GM23338 (cell line): ENCODE measurements around the gene KIF2A. TPM values are rescaled to one million over a fixed set of nuclear protein-coding genes. Genes with fewer than 3 reads are reported as not detected.

Experiments used
- ATAC-seq: fragments of 200-7000 bp; cut with Tn5 transposase; 3 replicates; pipeline ENCODE4 v1.9.1; 2020
- DNase-seq: peaks from one replicate; pipeline ENCODE4 v3.0.0-alpha.2; 2015; ENCODE audit warnings: low spot score
- H2AFZ ChIP-seq: fragments of 200-600 bp; sonication (generic); 2 replicates; pipeline ENCODE4 v1.8.0; 2016; ENCODE audit warnings: antibody characterized with exemption, mild to moderate bottlenecking, moderate library complexity
- H3F3A ChIP-seq: fragments of 200-600 bp; sonication (generic); replicated peaks from 2 replicates; pipeline ENCODE4 v1.8.0; 2017; ENCODE audit warnings: antibody characterized with exemption, mixed run types, low read depth
- H3K27ac ChIP-seq: fragments of 200-600 bp; sonication (generic); 2 replicates; pipeline ENCODE4 v1.6.1; 2016; ENCODE audit warnings: low read depth
- H3K27me3 ChIP-seq: fragments of 200-600 bp; sonication (generic); 2 replicates; pipeline ENCODE4 v1.8.0; 2016; ENCODE audit warnings: mild to moderate bottlenecking, mixed run types, moderate library complexity; ENCODE audit not compliant: insufficient read depth
- H3K36me3 ChIP-seq: fragments of 200-600 bp; sonication (generic); 2 replicates; pipeline ENCODE4 v1.8.0; 2016; ENCODE audit warnings: mild to moderate bottlenecking; ENCODE audit not compliant: insufficient read depth
- H3K4me1 ChIP-seq: fragments of 200-600 bp; sonication (generic); 2 replicates; pipeline ENCODE4 v1.8.0; 2016; ENCODE audit warnings: mild to moderate bottlenecking, moderate library complexity; ENCODE audit not compliant: insufficient read depth
- H3K4me2 ChIP-seq: fragments of 200-600 bp; sonication (generic); 2 replicates; pipeline ENCODE4 v1.7.1; 2017; ENCODE audit warnings: mixed run types
- H3K4me3 ChIP-seq: fragments of 200-600 bp; sonication (generic); 2 replicates; pipeline ENCODE4 v1.6.1; 2016; ENCODE audit warnings: mixed run types
- H3K79me2 ChIP-seq: fragments of 200-600 bp; sonication (generic); replicated peaks from 2 replicates; pipeline ENCODE4 v1.8.0; 2017; ENCODE audit warnings: mild to moderate bottlenecking; ENCODE audit not compliant: insufficient read depth
- H3K9me2 ChIP-seq: fragments of 200-600 bp; sonication (generic); 2 replicates; pipeline ENCODE4 v1.8.0; 2017; ENCODE audit not compliant: insufficient read depth
- H4K20me1 ChIP-seq: fragments of 200-600 bp; sonication (generic); replicated peaks from 2 replicates; pipeline ENCODE4 v1.8.0; 2017; ENCODE audit warnings: mild to moderate bottlenecking; ENCODE audit not compliant: insufficient read depth
- H3K27ac Mint-ChIP-seq: 2 replicates; pipeline ENCODE4 v1.8.0; 2020; ENCODE audit warnings: inconsistent platforms, mild to moderate bottlenecking, moderate library complexity, mixed read lengths
- H3K27me3 Mint-ChIP-seq: 3 replicates; pipeline ENCODE4 v1.8.0; 2022; ENCODE audit warnings: low read depth, mild to moderate bottlenecking, moderate library complexity, mixed read lengths, inconsistent platforms; ENCODE audit not compliant: insufficient read depth, poor library complexity
- H3K36me3 Mint-ChIP-seq: 3 replicates; pipeline ENCODE4 v1.8.0; 2021; ENCODE audit warnings: low read depth, mild to moderate bottlenecking, inconsistent platforms, moderate library complexity, mixed read lengths
- H3K4me1 Mint-ChIP-seq: 3 replicates; pipeline ENCODE4 v1.8.0; 2020; ENCODE audit warnings: mild to moderate bottlenecking, inconsistent platforms, mixed read lengths
- H3K4me3 Mint-ChIP-seq: 3 replicates; pipeline ENCODE4 v1.8.0; 2021; ENCODE audit warnings: moderate library complexity, mild to moderate bottlenecking, inconsistent platforms, mixed read lengths
- H3K9me3 Mint-ChIP-seq: 3 replicates; pipeline ENCODE4 v1.8.0; 2020; ENCODE audit warnings: moderate library complexity, mild to moderate bottlenecking, inconsistent platforms, mixed read lengths
- CREB1 ChIP-seq: fragments of 250-450 bp; sonication (Bioruptor Pico); IDR thresholded peaks from 2 replicates; pipeline ENCODE4 v1.5.0; 2020; ENCODE audit warnings: low read depth, mild to moderate bottlenecking, moderate library complexity
- ETS1 ChIP-seq: IDR thresholded peaks from 2 replicates; pipeline ENCODE4 v1.6.1; 2016; ENCODE audit warnings: antibody characterized with exemption
- EZH2 ChIP-seq: fragments of 200-600 bp; sonication (generic); IDR thresholded peaks from one replicate; pipeline ENCODE4 v1.8.0; 2017; ENCODE audit warnings: antibody characterized with exemption, mild to moderate bottlenecking, low read depth; ENCODE audit not compliant: unreplicated experiment
- EZH2phosphoT487 ChIP-seq: fragments of 200-600 bp; sonication (generic); IDR thresholded peaks from one replicate; pipeline ENCODE4 v1.8.1; 2018; ENCODE audit warnings: antibody characterized with exemption; ENCODE audit not compliant: unreplicated experiment
- JUNB ChIP-seq: IDR thresholded peaks from one replicate; pipeline ENCODE4 v1.6.1; 2016; ENCODE audit warnings: antibody characterized with exemption; ENCODE audit not compliant: unreplicated experiment
- NANOG ChIP-seq: IDR thresholded peaks from 2 replicates; pipeline ENCODE4 v1.6.1; 2016; ENCODE audit warnings: antibody characterized with exemption, borderline replicate concordance
- POLR2AphosphoS5 ChIP-seq: IDR thresholded peaks from 2 replicates; pipeline ENCODE4 v1.6.1; 2016; ENCODE audit warnings: antibody characterized with exemption, low read depth
- REST ChIP-seq: IDR thresholded peaks from one replicate; pipeline ENCODE4 v1.6.1; 2018; ENCODE audit warnings: antibody characterized with exemption; ENCODE audit not compliant: unreplicated experiment
- STAT1 ChIP-seq: IDR thresholded peaks from one replicate; pipeline ENCODE4 v1.6.1; 2016; ENCODE audit warnings: antibody characterized with exemption; ENCODE audit not compliant: unreplicated experiment
- ZNF114 ChIP-seq: fragments of 250-450 bp; sonication (Bioruptor Pico); IDR thresholded peaks from 2 replicates; pipeline ENCODE4 v1.5.0; 2020; ENCODE audit warnings: mild to moderate bottlenecking, moderate library complexity
- ZNF462 ChIP-seq: fragments of 250-450 bp; sonication (Bioruptor Pico); IDR thresholded peaks from 2 replicates; pipeline ENCODE4 v1.5.0; 2020; ENCODE audit warnings: mild to moderate bottlenecking, moderate library complexity
- polyA plus RNA-seq: library from polyadenylated mRNA; unstranded; fragments of >200 nt; fragmentation: Nextera tagmentation; extraction: Ambion mirVana; gene quantifications from 2 replicates; pipeline ENCODE4 v1.2.1, GENCODE V29; 2016
- total RNA-seq: library from RNA; depleted of rRNA; stranded (reverse); fragments of >200 nt; shearing (Covaris generic); gene quantifications from 2 replicates; pipeline ENCODE4 v1.2.3, GENCODE V29; 2014

Gene KIF2A
- total and polyA plus RNA-seq, 2 experiments from 2014 or later, result 120 to 122 TPM

- no peak overlapping the region for H3K27ac ChIP-seq
- no peaks in the 10 kb centered on the region for H4K20me1 ChIP-seq
- H3K4me2 ChIP-seq, result no peak overlapping the region
- no peaks in the 10 kb centered on the region for H3K4me1 ChIP-seq
- H3K27me3 ChIP-seq, result no peaks in the 10 kb centered on the region
- H3K9me3 Mint-ChIP-seq, result peaks cover 3% of the 10 kb centered on the region; the same call in 1 of the 3 replicates
- ATAC-seq, result no peak
- no peak for TF ChIP-seq JUNB
- no peak for TF ChIP-seq ETS1
- no peak for TF ChIP-seq CREB1 (CRISPR knock-in tag)
- no peak for TF ChIP-seq ZNF114 (CRISPR knock-in tag)
- TF ChIP-seq POLR2AphosphoS5, result no peak
- no peak overlapping the region for H3K4me3 Mint-ChIP-seq
- H3K27ac Mint-ChIP-seq, result no peak overlapping the region
- peaks cover 2% of the 10 kb centered on the region for H3K27me3 Mint-ChIP-seq
- no peaks in the 10 kb centered on the region for H3K9me2 ChIP-seq
- no peaks in the 10 kb centered on the region for H3F3A ChIP-seq
- no peak for DNase-seq
- H3K4me3 ChIP-seq, result no peak overlapping the region
- peaks cover 6% of the 10 kb centered on the region for H3K4me1 Mint-ChIP-seq
- H3K79me2 ChIP-seq, result no peaks in the 10 kb centered on the region
- H2AFZ ChIP-seq, result peak overlapping the region; percentile 89; the same call in 1 of the 2 replicates
- no peaks in the 10 kb centered on the region for H3K36me3 Mint-ChIP-seq
- no peaks in the 10 kb centered on the region for H3K36me3 ChIP-seq
Observed at GRCh38 chr5:62257020-62257367, 49.0 kb upstream of the KIF2A start.

- H3K79me2 ChIP-seq, result no peaks in the 10 kb centered on the region
- H3K4me3 ChIP-seq, result no peak overlapping the region
- H3K4me3 Mint-ChIP-seq, result no peak overlapping the region
- H3K27me3 Mint-ChIP-seq, result peaks cover 2% of the 10 kb centered on the region
- no peaks in the 10 kb centered on the region for H3K36me3 Mint-ChIP-seq
- DNase-seq (no peak), ATAC-seq (no peak)
- H3K9me3 Mint-ChIP-seq, result no peaks in the 10 kb centered on the region
- no peak overlapping the region for H3K27ac Mint-ChIP-seq
- no peaks in the 10 kb centered on the region for H3K9me2 ChIP-seq
- no peak overlapping the region for H3K27ac ChIP-seq
- no peaks in the 10 kb centered on the region for H3K4me1 ChIP-seq
- H3F3A ChIP-seq, result no peaks in the 10 kb centered on the region
- H3K4me1 Mint-ChIP-seq, result peaks cover 6% of the 10 kb centered on the region
- H2AFZ ChIP-seq, result no peak overlapping the region
- no peaks in the 10 kb centered on the region for H3K27me3 ChIP-seq
- no peaks in the 10 kb centered on the region for H3K36me3 ChIP-seq
- no peak overlapping the region for H3K4me2 ChIP-seq
- no peaks in the 10 kb centered on the region for H4K20me1 ChIP-seq
- no peak for TF ChIP-seq JUNB
- no peak for TF ChIP-seq POLR2AphosphoS5
- no peak for TF ChIP-seq STAT1
- TF ChIP-seq ZNF462 (CRISPR knock-in tag), result no peak
- TF ChIP-seq NANOG, result no peak
- no peak for TF ChIP-seq ZNF114 (CRISPR knock-in tag)
- TF ChIP-seq EZH2, result no peak
- TF ChIP-seq EZH2phosphoT487, result no peak
- TF ChIP-seq ETS1, result no peak
- TF ChIP-seq REST, result no peak
Observed at GRCh38 chr5:62258654-62259053, 47.4 kb upstream of the KIF2A start.
